ENCODE results near the gene MACO1.
"Not testable (repeated sequence)": the region's sequence is repeated elsewhere in the genome, so short reads cannot be mapped to it uniquely, and the experiment has no call there.

MACO1 gene

DNA sequence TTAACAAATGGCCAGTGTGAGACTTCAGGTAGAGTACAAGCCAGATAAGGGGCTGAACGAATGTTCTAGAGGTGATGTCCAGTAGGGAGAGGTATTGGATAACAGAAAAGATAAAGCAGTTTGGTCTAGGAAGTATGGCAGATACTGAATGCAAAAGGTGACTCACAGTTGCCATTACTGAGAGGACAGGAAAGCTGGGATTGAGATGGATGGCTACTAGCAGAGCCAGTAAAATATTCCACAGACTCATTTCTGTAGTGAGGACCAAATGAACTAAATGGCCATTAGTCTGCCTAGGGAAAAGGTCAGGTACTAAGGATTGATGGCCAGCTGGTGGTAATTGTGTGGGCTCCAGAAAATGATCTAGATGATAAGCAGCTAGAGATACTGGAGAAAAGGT lies 11.5 kb downstream of the MACO1 start:
- ChIA-PET CTCF (interaction anchor here (1.2 to 4.3 kb wide), 3 partner anchors 59 to 368 kb away, joined by 4 to 30 read pairs (median 5); no protein-coding TSS in a partner anchor), POLR2A (interaction anchor here (1.5 kb wide), 1 partner anchor 11 kb away, joined by 6 read pairs; no protein-coding TSS in a partner anchor)
- no peak overlapping the region for H3K4me3 ChIP-seq (ENCODE audit: low read depth, low read length)
- DNase-seq (ENCODE audit: low read depth, low spot score): no peak
- TF ChIP-seq, protein P1, sequence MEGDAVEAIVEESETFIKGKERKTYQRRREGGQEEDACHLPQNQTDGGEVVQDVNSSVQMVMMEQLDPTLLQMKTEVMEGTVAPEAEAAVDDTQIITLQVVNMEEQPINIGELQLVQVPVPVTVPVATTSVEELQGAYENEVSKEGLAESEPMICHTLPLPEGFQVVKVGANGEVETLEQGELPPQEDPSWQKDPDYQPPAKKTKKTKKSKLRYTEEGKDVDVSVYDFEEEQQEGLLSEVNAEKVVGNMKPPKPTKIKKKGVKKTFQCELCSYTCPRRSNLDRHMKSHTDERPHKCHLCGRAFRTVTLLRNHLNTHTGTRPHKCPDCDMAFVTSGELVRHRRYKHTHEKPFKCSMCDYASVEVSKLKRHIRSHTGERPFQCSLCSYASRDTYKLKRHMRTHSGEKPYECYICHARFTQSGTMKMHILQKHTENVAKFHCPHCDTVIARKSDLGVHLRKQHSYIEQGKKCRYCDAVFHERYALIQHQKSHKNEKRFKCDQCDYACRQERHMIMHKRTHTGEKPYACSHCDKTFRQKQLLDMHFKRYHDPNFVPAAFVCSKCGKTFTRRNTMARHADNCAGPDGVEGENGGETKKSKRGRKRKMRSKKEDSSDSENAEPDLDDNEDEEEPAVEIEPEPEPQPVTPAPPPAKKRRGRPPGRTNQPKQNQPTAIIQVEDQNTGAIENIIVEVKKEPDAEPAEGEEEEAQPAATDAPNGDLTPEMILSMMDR (IDR thresholded peaks at IDR 0.05; ENCODE audit: insufficient read depth, low read length, missing control alignments): no peak

DNA sequence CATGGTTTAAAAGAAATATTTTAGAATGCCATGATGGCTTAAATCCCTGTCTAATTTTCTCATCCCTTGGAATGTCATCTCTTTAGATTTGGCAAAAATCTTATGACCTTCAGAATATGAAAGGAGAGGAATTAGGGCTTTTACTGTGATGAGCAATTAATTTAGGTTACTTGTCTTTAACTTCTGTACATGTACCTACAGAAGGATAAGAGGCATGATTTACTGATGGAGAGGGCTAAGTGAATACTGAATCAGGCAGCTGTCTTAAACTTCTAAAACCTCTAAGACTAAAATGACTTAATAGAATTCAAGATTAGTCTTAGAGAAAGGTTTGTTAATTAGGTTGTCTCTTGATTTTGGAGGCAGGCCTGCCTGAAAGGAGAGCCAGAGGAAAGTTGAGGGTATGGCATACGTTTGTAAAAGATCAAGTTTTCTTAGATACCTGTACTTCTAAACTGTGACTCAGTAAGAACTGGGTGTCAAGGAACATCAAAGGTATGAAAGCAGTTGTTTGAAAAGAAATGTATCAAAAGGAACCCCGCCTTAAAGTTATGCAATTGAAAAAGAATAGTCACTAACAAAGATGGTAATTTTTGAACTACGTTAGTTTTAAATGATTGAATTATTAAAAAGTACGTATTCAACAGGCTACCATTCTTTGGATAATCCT lies 12.5 kb downstream of the MACO1 start:
- POLR2A ChIA-PET: interaction anchor here (1.5 kb wide), 1 partner anchor 12 kb away, joined by 6 read pairs; no protein-coding TSS in a partner anchor
- TF ChIP-seq, protein P1 (IDR thresholded peaks at IDR 0.05; ENCODE audit: insufficient read depth, low read length, missing control alignments): no peak
- no peak for DNase-seq (ENCODE audit: low read depth, low spot score)
- H3K4me3 ChIP-seq (ENCODE audit: low read depth, low read length): no peak overlapping the region
- CTCF ChIA-PET: interaction anchor here (1.7 to 4.3 kb wide), 2 partner anchors 58 to 77 kb away, joined by 4 to 30 read pairs; no protein-coding TSS in a partner anchor

DNA sequence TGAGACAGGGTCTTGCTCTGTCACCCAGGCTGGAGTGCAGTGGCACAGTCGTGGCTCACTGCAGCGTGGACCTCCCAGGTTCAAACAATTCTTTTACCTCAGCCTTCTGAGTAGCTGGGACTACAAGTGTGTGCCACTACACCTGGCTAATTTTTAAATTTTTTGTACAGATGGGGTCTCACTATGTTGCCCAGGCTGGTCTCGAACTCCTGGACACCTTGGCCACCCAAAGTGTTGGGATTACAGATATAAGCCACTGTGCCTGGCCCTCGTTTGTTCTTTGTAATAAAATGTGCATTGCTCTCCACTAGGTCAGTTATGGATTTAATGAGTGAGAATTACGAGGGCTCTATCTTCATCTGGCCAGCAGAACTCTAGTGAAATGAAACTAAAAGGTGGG lies 13.9 kb downstream of the MACO1 start:
- H3K4me3 ChIP-seq (ENCODE audit: low read depth, low read length); DNase-seq (ENCODE audit: low read depth, low spot score); POLR2A ChIA-PET: not testable (repeated sequence)
- CTCF ChIA-PET: interaction anchor here (4.3 kb wide), 1 partner anchor 76 kb away, joined by 30 read pairs; no protein-coding TSS in a partner anchor

DNA sequence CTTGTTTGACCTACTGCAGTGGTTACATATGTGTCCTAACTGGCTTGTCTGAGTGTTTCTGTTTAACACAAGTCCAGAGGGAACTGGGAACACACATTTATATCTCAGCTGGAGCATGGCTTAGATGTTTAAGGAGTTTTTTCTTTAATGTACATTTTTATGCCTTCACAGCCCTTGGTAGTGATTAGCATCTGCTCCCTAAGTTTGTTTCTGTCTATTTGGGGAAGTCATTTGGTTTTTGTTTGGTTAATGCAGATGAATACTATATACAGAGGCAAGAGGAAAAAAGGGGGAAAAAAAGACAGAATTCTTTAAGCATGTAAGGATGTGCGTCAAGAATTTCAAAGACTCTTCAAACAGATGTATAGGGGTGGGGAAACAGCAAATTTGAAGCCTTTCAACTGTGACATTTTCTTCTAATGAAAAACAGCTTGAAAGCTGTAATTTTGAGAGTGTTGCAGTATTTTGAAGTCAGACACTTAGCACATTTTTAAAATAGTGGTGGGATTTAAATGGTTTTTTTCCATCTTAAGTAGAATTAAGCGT lies 15.4 kb downstream of the MACO1 start:
- DNase-seq (ENCODE audit: low read depth, low spot score): no peak
- CTCF ChIA-PET: interaction anchor here (0.7 kb wide), 1 partner anchor 17 kb away, joined by 3 read pairs; no protein-coding TSS in a partner anchor
- POLR2A ChIA-PET: no interaction called here
- H3K4me3 ChIP-seq (ENCODE audit: low read depth, low read length): no peak overlapping the region
- TF ChIP-seq, protein P1 (IDR thresholded peaks at IDR 0.05; ENCODE audit: insufficient read depth, low read length, missing control alignments): no peak

DNA sequence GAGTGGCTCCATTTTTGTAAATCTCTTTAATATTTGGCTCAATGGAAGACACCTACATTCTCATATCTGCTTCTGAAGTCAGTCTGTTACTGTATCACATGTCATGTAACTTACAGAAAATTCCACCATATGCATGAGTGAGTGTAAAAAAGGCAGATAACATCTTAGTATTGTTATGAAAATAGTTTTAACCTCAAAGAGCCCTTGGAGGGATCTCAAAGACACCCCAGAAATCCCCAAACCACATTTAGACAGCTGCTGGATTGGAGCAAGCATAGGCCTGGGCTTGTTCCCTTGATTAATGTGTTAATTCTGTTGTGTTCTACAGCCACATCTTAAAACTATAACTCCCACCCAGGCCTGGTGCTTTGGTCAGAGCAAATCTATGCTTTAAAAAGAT lies 16.9 kb downstream of the MACO1 start:
- ChIA-PET POLR2A (no interaction called here), CTCF (interaction anchor here (1.1 kb wide), 1 partner anchor 73 kb away, joined by 5 read pairs; no protein-coding TSS in a partner anchor)
- DNase-seq (ENCODE audit: low read depth, low spot score): no peak
- no peak overlapping the region for H3K4me3 ChIP-seq (ENCODE audit: low read depth, low read length)
- TF ChIP-seq, protein P1 (IDR thresholded peaks at IDR 0.05; ENCODE audit: insufficient read depth, low read length, missing control alignments): no peak

DNA sequence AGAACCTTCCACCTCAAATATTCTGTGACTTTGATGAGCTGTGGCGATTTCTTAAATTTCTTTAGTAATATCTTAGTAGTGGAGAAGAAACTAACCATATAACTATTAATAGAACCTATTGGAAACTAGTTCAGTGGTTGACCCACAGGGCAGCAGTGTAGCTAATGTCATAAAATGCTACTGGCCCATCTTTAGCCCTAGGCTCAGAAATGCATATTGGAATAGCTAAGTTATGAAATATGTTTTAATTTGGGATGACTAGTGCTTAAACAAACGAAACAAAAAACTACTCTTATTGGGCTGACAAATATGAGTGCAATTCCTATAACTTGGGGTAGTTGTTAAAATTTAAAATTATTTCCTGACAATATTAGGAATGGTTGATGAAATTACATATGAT lies 20.2 kb downstream of the MACO1 start:
- POLR2A ChIA-PET: interaction anchor here (0.9 kb wide), 1 partner anchor 21 kb away, joined by 3 read pairs; no protein-coding TSS in a partner anchor

More for the DNA sequence above, 20.2 kb downstream of the MACO1 start:
- CTCF ChIA-PET: interaction anchor here (0.9 to 1.9 kb wide), 5 partner anchors 25 to 158 kb away, joined by 3 to 12 read pairs (median 3); no protein-coding TSS in a partner anchor
- TF ChIP-seq, protein P1 (IDR thresholded peaks at IDR 0.05; ENCODE audit: insufficient read depth, low read length, missing control alignments): no peak
- no peak for DNase-seq (ENCODE audit: low read depth, low spot score)
- H3K4me3 ChIP-seq (ENCODE audit: low read depth, low read length): no peak overlapping the region

Measured in AG04449 (cell line).